SK-N-SH (cell line): Measurements from ENCODE around the gene ZFP57. TPM values are rescaled to one million over a fixed set of nuclear protein-coding genes. Genes with fewer than 3 reads are reported as not detected.

Experiments
- CTCF ChIA-PET: fragments of 300-600, 350-600 bp; formaldehyde crosslinking; extraction: SDS; loops from one replicate; lab custom pipeline; 2021; lab: Yijun Ruan, JAX
- POLR2A ChIA-PET: fragments of 350-600 bp; sonication (Branson Sonifier 250); formaldehyde crosslinking; extraction: SDS; loops from one replicate; lab custom pipeline; 2020; ENCODE audit warnings: antibody characterized with exemption, inconsistent platforms; lab: Yijun Ruan, JAX
- DNase-seq: peaks from one replicate; pipeline ENCODE4 v3.0.0; 2012
- H2AFZ ChIP-seq: fragments of 200-600 bp; sonication (generic); 2 replicates; pipeline ENCODE4 v1.8.1; 2016; ENCODE audit warnings: antibody characterized with exemption, mild to moderate bottlenecking, low read depth
- H3F3A ChIP-seq: fragments of 200-600 bp; sonication (generic); replicated peaks from 2 replicates; pipeline ENCODE3; 2016; ENCODE audit warnings: antibody characterized with exemption, mild to moderate bottlenecking; ENCODE audit not compliant: insufficient read depth
- H3K27ac ChIP-seq, 2 experiments: fragments of 200-500 bp in 1 of 2; fragments of 200-600 bp in 1 of 2; sonication (Bioruptor generic) in 1 of 2; sonication (generic), shearing (Covaris generic) in 1 of 2; 2 replicates each; pipeline versions ENCODE4 v1.5.1 to v1.6.1; 2014 to 2016; ENCODE audit warnings: low read depth in 2 of 2, inconsistent platforms in 1 of 2, low read length in 1 of 2, mild to moderate bottlenecking in 1 of 2, mixed read lengths in 1 of 2
- H3K27me3 ChIP-seq: fragments of 200-600 bp; sonication (generic), shearing (Covaris generic); 2 replicates; pipeline ENCODE4 v1.6.1; 2016; ENCODE audit warnings: mixed run types; ENCODE audit not compliant: insufficient read depth
- H3K36me3 ChIP-seq, 2 experiments: fragments of 200-500 bp in 1 of 2; fragments of 200-600 bp in 1 of 2; sonication (Bioruptor generic) in 1 of 2; sonication (generic) in 1 of 2; replicated peaks in 1 of 2; 2 replicates each; pipeline versions ENCODE3 to v1.5.1; 2014 to 2016; ENCODE audit warnings: low read length in 1 of 2, mild to moderate bottlenecking in 1 of 2; ENCODE audit not compliant: insufficient read depth in 2 of 2, control insufficient read depth in 1 of 2
- H3K4me1 ChIP-seq, 2 experiments: fragments of 200-500 bp in 1 of 2; fragments of 200-600 bp in 1 of 2; sonication (Bioruptor generic) in 1 of 2; sonication (generic), shearing (Covaris generic) in 1 of 2; 2 replicates each; pipeline versions ENCODE4 v1.5.1 to v1.6.1; 2014 to 2016; ENCODE audit warnings: low read depth in 1 of 2, low read length in 1 of 2, mixed run types in 1 of 2; ENCODE audit not compliant: insufficient read depth in 2 of 2, control insufficient read depth in 1 of 2
- H3K4me2 ChIP-seq: fragments of 200-600 bp; sonication (generic), shearing (Covaris generic); 2 replicates; pipeline ENCODE4 v1.6.1; 2017; ENCODE audit warnings: mixed run types
- H3K4me3 ChIP-seq, 2 experiments: fragments of 200-500 bp in 1 of 2; fragments of 200-600 bp in 1 of 2; sonication (Bioruptor generic) in 1 of 2; sonication (generic), shearing (Covaris generic) in 1 of 2; 2 replicates each; pipeline versions ENCODE4 v1.5.1 to v1.8.1; 2014 to 2016; ENCODE audit warnings: low read depth in 2 of 2, inconsistent platforms in 1 of 2, low read length in 1 of 2, mild to moderate bottlenecking in 1 of 2, mixed read lengths in 1 of 2, moderate library complexity in 1 of 2
- H3K79me2 ChIP-seq: fragments of 200-600 bp; sonication (generic); 2 replicates; pipeline ENCODE4 v1.8.1; 2017; ENCODE audit warnings: mild to moderate bottlenecking; ENCODE audit not compliant: insufficient read depth
- H3K9ac ChIP-seq: fragments of 200-600 bp; sonication (generic); 2 replicates; pipeline ENCODE4 v1.6.1; 2017; ENCODE audit warnings: mixed run types
- H3K9me2 ChIP-seq: fragments of 200-600 bp; sonication (generic); 2 replicates; pipeline ENCODE4 v1.6.1; 2017; ENCODE audit warnings: mixed run types
- H3K9me3 ChIP-seq: fragments of 200-600 bp; sonication (generic); 2 replicates; pipeline ENCODE4 v1.6.1; 2017; ENCODE audit warnings: mixed run types, mild to moderate bottlenecking, moderate library complexity
- H4K20me1 ChIP-seq: fragments of 200-600 bp; sonication (generic); 2 replicates; pipeline ENCODE4 v1.6.1; 2017; ENCODE audit warnings: mild to moderate bottlenecking, mixed run types; ENCODE audit not compliant: insufficient read depth
- CHD2 ChIP-seq: fragments of 150-350 bp; IDR thresholded peaks from 2 replicates; pipeline ENCODE4 v1.6.1; 2018; ENCODE audit warnings: low read length; ENCODE audit not compliant: partially characterized antibody
- EP300 ChIP-seq, 2 experiments: IDR thresholded peaks; 2 replicates each; pipeline versions ENCODE4 v1.4.0 to v1.6.1; 2012; ENCODE audit warnings: borderline replicate concordance in 1 of 2, low read depth in 1 of 2, low read length in 1 of 2
- EZH2phosphoT487 ChIP-seq: fragments of 200-600 bp; sonication (generic); IDR thresholded peaks from 2 replicates; pipeline ENCODE4 v1.6.1; 2017; ENCODE audit warnings: low read depth, mixed run types, mild to moderate bottlenecking, antibody characterized with exemption, moderate library complexity, borderline replicate concordance
- FOSL2 ChIP-seq: IDR thresholded peaks from 2 replicates; pipeline ENCODE4 v1.4.0; 2012; ENCODE audit warnings: low read depth, mild to moderate bottlenecking, moderate library complexity, borderline replicate concordance
- FOXJ3 ChIP-seq: sonication (generic); formaldehyde crosslinking; IDR thresholded peaks from 2 replicates; pipeline ENCODE4 v1.5.1; 2020; ENCODE audit warnings: mild to moderate bottlenecking, missing genetic modification reagents
- JUND ChIP-seq: IDR thresholded peaks from 2 replicates; pipeline ENCODE4 v1.4.0; 2012
- MXI1 ChIP-seq: IDR thresholded peaks from 2 replicates; pipeline ENCODE4 v1.6.1; 2012; ENCODE audit warnings: mild to moderate bottlenecking, low read depth, low read length, improper control_type of control experiment
- NFIC ChIP-seq: IDR thresholded peaks from 2 replicates; pipeline ENCODE4 v1.4.0; 2012; ENCODE audit warnings: borderline replicate concordance
- NRF1 ChIP-seq: IDR thresholded peaks from 2 replicates; pipeline ENCODE4 v1.6.1; 2012; ENCODE audit warnings: low read depth, mild to moderate bottlenecking, low read length
- POLR2AphosphoS5 ChIP-seq: IDR thresholded peaks from 2 replicates; pipeline ENCODE4 v1.6.1; 2012; ENCODE audit warnings: low read depth, low read length
- RAD21 ChIP-seq: IDR thresholded peaks from 2 replicates; pipeline ENCODE4 v1.6.1; 2012; ENCODE audit warnings: mild to moderate bottlenecking, low read length
- RFX5 ChIP-seq: IDR thresholded peaks from 2 replicates; pipeline ENCODE4 v1.6.1; 2012; ENCODE audit warnings: mild to moderate bottlenecking, improper control_type of control experiment, low read length
- SMC3 ChIP-seq: IDR thresholded peaks from 2 replicates; pipeline ENCODE4 v1.6.1; 2012; ENCODE audit warnings: low read depth, low read length, improper control_type of control experiment
- TEAD4 ChIP-seq: IDR thresholded peaks from 2 replicates; pipeline ENCODE4 v1.4.0; 2012; ENCODE audit warnings: mild to moderate bottlenecking, borderline replicate concordance; ENCODE audit not compliant: insufficient read depth
- YY1 ChIP-seq: IDR thresholded peaks from 2 replicates; pipeline ENCODE4 v1.4.0; 2012; ENCODE audit warnings: low read depth, mild to moderate bottlenecking
- WGBS: methylation state at CpG from one replicate; pipeline ENCODE4 v1.1.6; 2017; ENCODE audit warnings: low lambda C conversion rate; 5-methylcytosine and 5-hydroxymethylcytosine counted together
- polyA plus RNA-seq, 3 experiments: library from polyadenylated mRNA; depleted of rRNA; stranded (reverse); fragments of >200 nt; gene quantifications; 2 replicates each; pipeline ENCODE4 v1.2.3, GENCODE V29; 2012
- TF ChIP-seq, protein P1 (sequence below): IDR thresholded peaks from 2 replicates; pipeline ENCODE4 v1.4.0; 2012; ENCODE audit warnings: low read depth, borderline replicate concordance
- TF ChIP-seq, protein P2 (sequence below): IDR thresholded peaks from 2 replicates; pipeline ENCODE4 v1.6.1; 2012; ENCODE audit warnings: mild to moderate bottlenecking, low read depth, low read length, moderate library complexity
- TF ChIP-seq, protein P3 (sequence below): fragments of 150-350 bp; IDR thresholded peaks from 2 replicates; pipeline ENCODE4 v1.6.1; 2016; ENCODE audit warnings: mild to moderate bottlenecking, low read depth, low read length
- TF ChIP-seq, protein P4 (sequence below): IDR thresholded peaks from 2 replicates; pipeline ENCODE4 v1.4.0; 2012; ENCODE audit warnings: low read depth, borderline replicate concordance

ZFP57 gene
- polyA plus RNA-seq, 1 of the 3 experiments (the other 2 are of a cell fraction) = not detected

DNA sequence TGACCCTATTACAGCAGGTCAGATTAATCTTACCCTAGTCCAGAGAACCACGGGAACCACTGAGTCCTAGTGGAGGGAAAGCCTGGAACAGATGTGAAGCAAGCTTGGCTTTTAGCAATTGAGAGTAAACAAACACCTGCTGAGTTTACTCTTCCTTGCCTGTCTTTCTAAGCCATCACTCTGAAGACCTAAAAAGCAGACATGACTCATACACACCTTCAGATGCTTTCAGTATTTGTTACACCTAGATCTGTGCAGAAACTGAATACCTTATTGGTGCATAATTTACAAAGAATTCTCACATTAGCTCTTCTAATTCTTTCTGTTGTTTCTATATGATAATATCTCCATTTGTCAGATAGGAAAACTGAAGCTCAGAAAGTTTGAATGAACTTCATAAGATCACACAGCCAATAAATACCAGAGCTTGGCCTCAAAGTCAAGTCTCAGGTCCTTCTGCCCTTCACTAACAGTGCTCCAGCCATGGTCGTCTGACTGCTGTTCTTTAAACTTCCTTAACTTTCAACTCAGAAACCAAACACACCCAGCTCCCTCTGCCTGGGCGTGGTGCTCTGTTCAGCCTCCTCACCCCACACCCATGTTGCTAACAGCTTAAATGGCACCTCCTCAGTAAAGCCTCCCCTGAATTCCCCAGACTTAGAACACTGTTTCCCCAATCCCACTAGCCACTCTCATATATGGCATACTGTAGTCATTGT, 39.4 kb downstream of the ZFP57 start:
- H3K36me3 ChIP-seq = no peaks in the 10 kb centered on the region
- H3K4me3 ChIP-seq = no peak overlapping the region
- H3K27me3 ChIP-seq = peaks cover 3% of the 10 kb centered on the region; the same call in 1 of the 2 replicates
- ChIA-PET POLR2A (no interaction called here), CTCF (interaction anchor here (1.2 to 11.5 kb wide), 3 partner anchors 8 to 30 kb away, joined by 3 to 106 read pairs (median 9); partner anchors contain the start of gene GABBR1)
- no peak overlapping the region for H3K4me2 ChIP-seq
- no peaks in the 10 kb centered on the region for H3K4me1 ChIP-seq
- no peak overlapping the region for H3K9ac ChIP-seq
- no peak for DNase-seq
- no peak for TF ChIP-seq YY1
- no peak for TF ChIP-seq SMC3
- no peak for TF ChIP-seq FOSL2
- 15% methylated on average over 3 of the region's 3 CpGs for WGBS
- no peaks in the 10 kb centered on the region for H3K9me2 ChIP-seq
- no peak overlapping the region for H3K27ac ChIP-seq
- no peak overlapping the region for H2AFZ ChIP-seq
- H3F3A ChIP-seq = no peaks in the 10 kb centered on the region
- H4K20me1 ChIP-seq = no peaks in the 10 kb centered on the region
- no peaks in the 10 kb centered on the region for H3K79me2 ChIP-seq
- H3K9me3 ChIP-seq = no peaks in the 10 kb centered on the region

DNA sequence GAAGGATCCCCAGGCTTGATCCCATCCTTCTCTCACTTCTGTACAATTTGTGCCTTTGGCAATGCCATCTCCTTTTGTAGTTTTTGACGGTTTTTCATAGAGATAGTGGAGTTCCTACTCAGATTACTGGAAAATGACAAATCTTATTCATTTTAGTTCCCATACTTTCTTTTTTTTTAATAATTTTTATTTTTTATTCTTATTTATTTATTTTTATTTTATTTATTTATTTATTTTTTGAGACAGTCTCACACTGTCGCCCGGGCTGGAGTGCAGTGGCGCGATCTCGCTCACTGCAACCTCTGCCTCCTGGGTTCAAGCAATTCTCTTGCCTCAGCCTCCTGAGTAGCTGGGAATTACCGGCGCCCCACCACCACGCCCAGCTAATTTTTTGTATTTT, 43.7 kb downstream of the ZFP57 start:
- POLR2A ChIA-PET = no interaction called here
- no peak overlapping the region for H3K9ac ChIP-seq
- no peak overlapping the region for H2AFZ ChIP-seq
- H3K4me2 ChIP-seq = no peak overlapping the region
- 94% methylated on average over 9 of the region's 9 CpGs for WGBS
- TF ChIP-seq CHD2 (no peak), MXI1 (no peak), EP300 (IDR thresholded peaks at IDR 0.05; ENCODE audit: borderline replicate concordance in 1 of 2, low read depth in 1 of 2, low read length in 1 of 2) (no peak), RFX5 (no peak), TEAD4 (no peak), RAD21 (no peak), FOXJ3 (CRISPR knock-in tag) (no peak), POLR2AphosphoS5 (no peak), NRF1 (no peak), NFIC (no peak), FOSL2 (no peak), EZH2phosphoT487 (no peak), JUND (no peak)
- TF ChIP-seq, protein P1, sequence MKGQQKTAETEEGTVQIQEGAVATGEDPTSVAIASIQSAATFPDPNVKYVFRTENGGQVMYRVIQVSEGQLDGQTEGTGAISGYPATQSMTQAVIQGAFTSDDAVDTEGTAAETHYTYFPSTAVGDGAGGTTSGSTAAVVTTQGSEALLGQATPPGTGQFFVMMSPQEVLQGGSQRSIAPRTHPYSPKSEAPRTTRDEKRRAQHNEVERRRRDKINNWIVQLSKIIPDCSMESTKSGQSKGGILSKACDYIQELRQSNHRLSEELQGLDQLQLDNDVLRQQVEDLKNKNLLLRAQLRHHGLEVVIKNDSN = no peak
- TF ChIP-seq, protein P2, sequence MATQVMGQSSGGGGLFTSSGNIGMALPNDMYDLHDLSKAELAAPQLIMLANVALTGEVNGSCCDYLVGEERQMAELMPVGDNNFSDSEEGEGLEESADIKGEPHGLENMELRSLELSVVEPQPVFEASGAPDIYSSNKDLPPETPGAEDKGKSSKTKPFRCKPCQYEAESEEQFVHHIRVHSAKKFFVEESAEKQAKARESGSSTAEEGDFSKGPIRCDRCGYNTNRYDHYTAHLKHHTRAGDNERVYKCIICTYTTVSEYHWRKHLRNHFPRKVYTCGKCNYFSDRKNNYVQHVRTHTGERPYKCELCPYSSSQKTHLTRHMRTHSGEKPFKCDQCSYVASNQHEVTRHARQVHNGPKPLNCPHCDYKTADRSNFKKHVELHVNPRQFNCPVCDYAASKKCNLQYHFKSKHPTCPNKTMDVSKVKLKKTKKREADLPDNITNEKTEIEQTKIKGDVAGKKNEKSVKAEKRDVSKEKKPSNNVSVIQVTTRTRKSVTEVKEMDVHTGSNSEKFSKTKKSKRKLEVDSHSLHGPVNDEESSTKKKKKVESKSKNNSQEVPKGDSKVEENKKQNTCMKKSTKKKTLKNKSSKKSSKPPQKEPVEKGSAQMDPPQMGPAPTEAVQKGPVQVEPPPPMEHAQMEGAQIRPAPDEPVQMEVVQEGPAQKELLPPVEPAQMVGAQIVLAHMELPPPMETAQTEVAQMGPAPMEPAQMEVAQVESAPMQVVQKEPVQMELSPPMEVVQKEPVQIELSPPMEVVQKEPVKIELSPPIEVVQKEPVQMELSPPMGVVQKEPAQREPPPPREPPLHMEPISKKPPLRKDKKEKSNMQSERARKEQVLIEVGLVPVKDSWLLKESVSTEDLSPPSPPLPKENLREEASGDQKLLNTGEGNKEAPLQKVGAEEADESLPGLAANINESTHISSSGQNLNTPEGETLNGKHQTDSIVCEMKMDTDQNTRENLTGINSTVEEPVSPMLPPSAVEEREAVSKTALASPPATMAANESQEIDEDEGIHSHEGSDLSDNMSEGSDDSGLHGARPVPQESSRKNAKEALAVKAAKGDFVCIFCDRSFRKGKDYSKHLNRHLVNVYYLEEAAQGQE = no peak
- TF ChIP-seq, protein P3, sequence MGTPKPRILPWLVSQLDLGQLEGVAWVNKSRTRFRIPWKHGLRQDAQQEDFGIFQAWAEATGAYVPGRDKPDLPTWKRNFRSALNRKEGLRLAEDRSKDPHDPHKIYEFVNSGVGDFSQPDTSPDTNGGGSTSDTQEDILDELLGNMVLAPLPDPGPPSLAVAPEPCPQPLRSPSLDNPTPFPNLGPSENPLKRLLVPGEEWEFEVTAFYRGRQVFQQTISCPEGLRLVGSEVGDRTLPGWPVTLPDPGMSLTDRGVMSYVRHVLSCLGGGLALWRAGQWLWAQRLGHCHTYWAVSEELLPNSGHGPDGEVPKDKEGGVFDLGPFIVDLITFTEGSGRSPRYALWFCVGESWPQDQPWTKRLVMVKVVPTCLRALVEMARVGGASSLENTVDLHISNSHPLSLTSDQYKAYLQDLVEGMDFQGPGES = no peak
- TF ChIP-seq, protein P4, sequence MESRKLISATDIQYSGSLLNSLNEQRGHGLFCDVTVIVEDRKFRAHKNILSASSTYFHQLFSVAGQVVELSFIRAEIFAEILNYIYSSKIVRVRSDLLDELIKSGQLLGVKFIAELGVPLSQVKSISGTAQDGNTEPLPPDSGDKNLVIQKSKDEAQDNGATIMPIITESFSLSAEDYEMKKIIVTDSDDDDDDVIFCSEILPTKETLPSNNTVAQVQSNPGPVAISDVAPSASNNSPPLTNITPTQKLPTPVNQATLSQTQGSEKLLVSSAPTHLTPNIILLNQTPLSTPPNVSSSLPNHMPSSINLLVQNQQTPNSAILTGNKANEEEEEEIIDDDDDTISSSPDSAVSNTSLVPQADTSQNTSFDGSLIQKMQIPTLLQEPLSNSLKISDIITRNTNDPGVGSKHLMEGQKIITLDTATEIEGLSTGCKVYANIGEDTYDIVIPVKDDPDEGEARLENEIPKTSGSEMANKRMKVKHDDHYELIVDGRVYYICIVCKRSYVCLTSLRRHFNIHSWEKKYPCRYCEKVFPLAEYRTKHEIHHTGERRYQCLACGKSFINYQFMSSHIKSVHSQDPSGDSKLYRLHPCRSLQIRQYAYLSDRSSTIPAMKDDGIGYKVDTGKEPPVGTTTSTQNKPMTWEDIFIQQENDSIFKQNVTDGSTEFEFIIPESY = no peak
- H3K79me2 ChIP-seq = no peaks in the 10 kb centered on the region
- peaks cover 4% of the 10 kb centered on the region for H3F3A ChIP-seq
- no peak overlapping the region for H3K4me3 ChIP-seq
- H3K9me3 ChIP-seq = no peaks in the 10 kb centered on the region
- no peaks in the 10 kb centered on the region for H3K4me1 ChIP-seq
- no peak overlapping the region for H3K27ac ChIP-seq
- H3K9me2 ChIP-seq = no peaks in the 10 kb centered on the region
- no peaks in the 10 kb centered on the region for H4K20me1 ChIP-seq
- H3K27me3 ChIP-seq = peaks cover 3% of the 10 kb centered on the region; the same call in 1 of the 2 replicates
- H3K36me3 ChIP-seq = no peaks in the 10 kb centered on the region
- no peak for DNase-seq
- CTCF ChIA-PET = interaction anchor here (0.9 to 11.5 kb wide), 2 partner anchors 10 to 14 kb away, joined by 3 to 106 read pairs; no protein-coding TSS in a partner anchor
